UCSD-AML1 (cell line): ENCODE results near the gene SLC16A7.
"Not testable (repeated sequence)": the region's sequence is repeated elsewhere in the genome, so short reads cannot be mapped to it uniquely, and the experiment has no call there.

Source experiments
- DNase-seq: peaks from one replicate; lab custom pipeline; 2025; ENCODE audit not compliant: unreplicated experiment; lab: John Stamatoyannopoulos, UW

SLC16A7 gene

DNA sequence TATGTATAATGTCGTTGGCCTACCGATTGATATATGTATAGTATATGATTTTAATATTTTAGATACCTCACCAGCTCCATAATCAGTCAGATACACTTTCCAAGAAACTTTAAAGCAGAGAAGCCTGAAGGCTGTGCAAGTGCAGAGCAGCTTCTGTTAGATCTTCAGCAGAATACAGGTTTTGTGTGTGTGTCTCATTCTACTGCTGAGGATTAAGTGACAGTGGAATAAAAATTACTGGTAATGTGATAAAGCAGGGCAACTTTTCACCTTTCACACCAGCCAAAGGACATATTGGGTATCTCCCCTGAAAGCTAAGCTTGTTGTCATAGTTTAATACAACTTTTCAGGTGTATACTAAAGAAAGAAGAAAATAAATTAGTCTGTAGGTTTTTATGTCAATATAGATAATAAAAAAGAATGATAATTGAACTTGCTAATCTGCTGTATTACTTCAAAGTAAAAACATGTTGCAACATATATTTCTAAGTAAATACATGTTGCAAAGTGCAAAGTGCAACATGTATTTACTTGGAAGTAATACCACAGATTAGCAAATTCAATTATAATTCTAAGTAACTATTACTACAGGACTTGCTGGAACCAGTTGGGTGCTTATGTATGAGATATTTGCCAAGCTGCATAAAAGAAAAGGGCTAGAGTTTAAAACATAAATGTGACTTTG is 128.3 kb downstream of the SLC16A7 start:
- no peak for DNase-seq

DNA sequence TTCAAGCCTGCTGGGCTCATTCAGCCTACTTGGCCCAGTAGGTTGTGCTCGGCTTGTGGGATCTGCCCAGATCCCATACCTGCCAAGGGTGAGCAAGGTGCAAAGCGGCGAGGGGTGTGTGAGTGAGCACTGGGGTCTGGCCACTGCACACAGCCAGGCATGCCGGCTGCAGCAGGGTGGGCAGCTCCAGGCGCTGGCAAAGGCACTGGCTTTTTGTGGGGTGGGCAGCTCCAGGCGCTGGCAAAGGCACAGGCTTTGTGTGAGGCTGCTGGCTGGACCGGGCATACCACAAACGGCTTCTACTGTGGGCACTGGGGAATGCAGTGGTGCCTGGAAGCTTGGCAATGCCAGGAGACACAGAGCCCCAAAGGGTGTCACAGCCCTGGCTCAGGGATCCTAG is 137.4 kb downstream of the SLC16A7 start:
- no peak for DNase-seq

DNA sequence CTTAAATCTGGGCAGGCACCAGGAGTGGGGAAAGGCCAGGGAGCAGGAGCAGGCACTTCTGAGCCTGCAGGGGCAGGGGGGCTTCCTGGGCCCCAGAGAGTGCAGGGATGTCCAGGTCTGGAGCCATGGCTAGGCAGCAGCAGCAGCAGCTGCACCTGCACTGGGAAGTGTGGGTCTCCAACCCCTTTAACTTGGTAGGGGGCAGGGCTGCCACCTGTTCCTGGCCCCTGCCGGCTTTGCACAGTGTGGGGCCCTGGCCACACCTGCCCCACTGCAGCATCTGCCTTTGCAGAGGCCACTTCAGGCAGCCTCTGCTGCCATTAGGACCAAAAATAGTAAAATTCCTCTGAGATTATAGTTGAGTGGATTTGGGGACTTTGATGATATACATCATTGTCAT is 138.5 kb downstream of the SLC16A7 start:
- DNase-seq: no peak

DNA sequence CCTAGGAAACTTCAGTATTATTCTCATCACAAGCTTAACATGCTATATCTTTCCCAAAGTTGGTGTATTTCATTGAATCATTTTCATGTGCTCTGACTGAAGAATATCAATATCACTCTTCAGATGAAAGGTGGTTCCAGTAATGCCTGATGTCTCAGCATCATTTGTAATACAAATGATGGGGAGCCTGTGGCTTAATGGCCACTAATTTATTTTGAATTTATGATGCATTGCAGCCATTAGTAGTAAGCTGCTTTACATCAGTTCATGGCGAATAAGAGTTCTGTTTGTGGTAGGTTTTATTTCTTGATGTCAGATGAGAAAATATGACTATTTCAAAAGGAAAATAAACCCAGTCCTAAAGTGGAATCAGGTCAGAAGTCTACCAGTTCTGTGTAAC is 139.4 kb downstream of the SLC16A7 start:
- DNase-seq: no peak

DNA sequence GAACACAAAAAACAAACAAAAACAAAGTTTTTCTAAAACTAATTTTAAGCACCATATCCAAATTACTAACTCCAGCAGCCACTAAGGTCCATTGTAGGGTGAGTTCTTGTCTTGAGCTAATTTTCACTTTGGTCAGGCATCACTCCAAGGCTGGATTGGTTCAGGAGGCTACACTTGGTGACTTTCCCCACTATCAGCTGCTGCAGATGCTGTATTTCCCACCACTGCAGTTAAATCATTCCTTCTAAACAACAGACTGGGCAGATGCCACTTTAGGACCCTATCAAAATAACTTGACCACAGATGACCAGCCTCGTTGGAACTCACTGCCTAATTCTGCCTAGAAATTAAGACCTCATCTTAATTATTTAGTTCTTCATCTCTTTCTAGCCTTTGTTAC is 140.5 kb downstream of the SLC16A7 start:
- DNase-seq: no peak

DNA sequence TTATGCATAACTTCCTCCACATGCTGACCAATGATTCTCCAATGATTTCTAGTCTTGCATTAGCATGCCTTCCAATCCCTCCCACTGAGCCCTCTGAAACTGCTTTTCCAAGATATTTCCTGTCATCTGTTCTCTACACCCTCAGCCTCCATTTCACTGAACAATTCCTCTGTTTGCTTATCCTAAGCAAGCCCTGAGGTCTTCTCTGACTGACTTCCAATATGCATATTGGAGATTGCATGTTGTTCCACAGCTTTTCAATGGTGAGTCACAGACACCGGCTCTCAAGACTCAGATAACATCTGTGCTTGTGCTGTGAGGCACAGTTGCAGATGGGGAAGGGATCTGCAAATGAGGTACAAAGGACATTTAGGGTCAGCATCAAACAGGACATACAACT is 141.0 kb downstream of the SLC16A7 start:
- no peak for DNase-seq

DNA sequence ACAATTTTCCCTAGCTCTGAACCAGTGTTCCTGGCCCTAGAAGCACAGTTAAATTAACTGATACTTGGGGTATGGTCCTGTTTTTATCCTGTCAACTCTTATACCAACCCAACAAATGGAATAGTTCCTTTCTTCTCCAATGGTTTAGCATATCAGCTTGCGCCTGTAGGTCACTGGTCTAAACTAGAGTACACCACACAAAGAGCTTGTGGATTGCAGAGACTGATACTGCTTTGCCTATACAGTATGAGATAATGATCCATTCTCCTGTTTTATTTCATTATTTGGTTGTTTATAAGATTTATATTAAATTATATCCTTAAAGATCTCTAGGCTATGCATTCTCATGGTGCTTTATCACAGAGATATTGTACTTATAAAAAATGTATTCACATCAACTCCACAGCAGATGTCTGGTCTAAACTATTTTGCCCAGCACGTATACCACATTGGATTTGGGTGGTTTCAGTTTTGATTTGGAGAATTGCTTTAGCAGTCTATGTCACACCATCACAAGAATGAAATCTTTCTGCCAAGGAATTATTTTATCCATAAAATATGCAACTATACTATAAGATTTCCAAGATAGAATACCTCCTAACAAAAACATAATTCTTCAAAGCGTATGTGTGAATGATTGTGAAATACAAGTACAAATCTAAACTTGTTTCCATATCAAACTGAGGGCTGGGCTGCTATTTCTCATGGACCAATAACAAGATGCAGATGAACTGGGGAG is 142.1 kb downstream of the SLC16A7 start:
- no peak for DNase-seq

DNA sequence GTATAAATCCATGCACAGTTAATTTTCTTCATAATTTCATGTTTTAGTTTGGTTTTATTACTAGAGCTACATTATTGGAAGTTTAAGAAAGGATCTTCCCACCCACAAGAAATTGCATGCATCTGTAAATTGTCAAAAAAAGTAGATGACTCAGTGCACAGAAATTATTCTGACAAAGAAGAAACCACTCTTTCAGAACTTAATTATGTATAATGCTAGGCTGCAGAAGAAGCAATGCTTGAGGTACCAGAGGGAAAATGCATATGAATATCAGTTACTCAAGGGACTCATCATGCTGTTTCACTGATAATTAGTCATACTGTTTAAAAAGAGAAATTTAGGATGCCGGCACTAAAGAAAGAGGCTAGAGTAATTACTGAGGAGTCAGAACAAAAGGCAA is 147.0 kb downstream of the SLC16A7 start:
- no peak for DNase-seq

DNA sequence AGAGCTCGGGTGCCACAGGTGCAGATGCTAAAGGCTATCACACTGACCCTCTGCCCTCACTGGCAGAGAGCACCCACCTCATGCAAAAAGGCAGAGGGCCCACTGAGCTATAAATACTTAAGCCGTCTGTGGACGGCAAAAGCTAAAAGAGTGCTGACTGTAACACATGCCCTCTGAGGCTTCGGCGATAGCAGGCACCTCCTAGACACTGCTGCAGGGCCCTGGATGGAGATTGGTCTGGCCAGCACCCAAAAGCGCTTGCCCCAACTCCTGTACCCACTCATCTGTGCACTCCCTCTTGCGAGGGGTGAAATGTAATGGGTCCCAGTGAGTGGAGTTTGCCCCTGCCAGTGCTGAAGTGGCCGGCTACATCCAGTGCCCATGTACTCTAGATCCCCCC is 148.7 kb downstream of the SLC16A7 start:
- DNase-seq: no peak

DNA sequence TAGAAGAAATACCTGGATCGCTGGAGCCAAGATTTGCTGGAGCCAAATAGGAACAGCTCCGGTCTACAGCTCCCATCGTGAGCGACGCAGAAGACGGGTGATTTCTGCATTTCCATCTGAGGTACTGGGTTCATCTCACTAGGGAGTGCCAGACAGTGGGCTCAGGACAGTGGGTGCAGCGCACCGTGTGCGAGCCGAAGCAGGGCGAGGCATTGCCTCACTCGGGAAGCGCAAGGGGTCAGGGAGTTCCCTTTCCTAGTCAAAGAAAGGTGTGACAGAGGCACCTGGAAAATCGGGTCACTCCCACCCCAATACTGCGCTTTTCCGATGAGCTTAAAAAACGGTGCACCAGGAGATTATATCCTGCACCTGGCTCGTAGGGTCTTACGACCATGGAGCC is 155.3 kb downstream of the SLC16A7 start:
- not testable (repeated sequence) for DNase-seq

DNA sequence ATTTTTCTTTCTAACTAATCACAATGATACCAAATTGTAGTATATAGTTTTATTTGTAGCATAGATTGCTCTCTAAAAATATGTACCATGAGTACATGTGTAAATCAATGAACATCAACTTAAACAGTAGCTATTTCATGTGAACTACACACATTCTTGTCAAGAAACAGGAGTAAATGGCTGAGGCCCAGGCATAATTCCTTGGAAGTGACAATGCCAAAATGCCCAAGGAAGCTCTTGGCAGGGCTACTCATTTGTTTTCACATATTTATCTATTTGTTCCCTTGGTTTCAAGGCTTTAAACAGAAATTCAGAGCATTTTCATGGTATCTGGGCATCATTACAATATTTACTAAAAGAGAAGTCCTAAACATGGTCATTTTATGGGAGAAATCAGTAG is 165.7 kb downstream of the SLC16A7 start:
- DNase-seq: no peak

DNA sequence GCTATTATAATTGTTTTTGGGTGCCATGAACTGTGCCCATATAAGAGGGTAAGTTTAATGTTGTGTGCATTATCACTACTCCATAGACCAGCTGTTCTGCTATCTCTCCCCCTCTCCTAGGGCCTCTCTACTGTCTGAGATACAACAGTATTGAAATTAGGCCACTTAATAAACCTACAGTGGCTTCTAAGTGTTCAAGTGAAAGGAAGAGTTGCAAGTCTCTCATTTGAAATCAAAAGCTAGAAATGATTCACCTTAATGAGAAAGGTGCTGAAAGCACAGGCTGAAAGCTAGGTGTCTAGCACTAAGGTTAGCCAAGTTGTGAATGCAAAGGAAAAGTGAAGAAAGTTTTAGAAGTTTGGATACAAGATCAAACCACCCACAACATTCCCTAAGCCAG is 168.0 kb downstream of the SLC16A7 start:
- no peak for DNase-seq

DNA sequence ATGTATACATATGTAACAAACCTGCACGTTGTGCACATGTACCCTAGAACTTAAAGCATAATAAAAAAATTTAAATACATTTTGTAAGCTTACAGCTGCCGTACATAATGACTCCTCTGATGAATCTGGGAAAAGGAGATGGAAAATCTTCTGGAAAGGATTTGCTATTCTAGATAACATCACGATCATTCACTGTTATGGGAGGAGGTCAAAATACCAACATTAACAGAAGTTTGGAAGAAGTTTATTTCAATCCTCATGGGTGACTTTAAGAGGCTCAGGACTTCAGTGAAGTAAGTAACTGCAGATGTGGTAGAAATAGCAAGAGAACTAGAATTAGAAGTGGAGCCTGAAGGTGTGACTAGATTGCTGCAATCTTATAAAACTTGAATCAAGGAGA is 172.2 kb downstream of the SLC16A7 start:
- no peak for DNase-seq

DNA sequence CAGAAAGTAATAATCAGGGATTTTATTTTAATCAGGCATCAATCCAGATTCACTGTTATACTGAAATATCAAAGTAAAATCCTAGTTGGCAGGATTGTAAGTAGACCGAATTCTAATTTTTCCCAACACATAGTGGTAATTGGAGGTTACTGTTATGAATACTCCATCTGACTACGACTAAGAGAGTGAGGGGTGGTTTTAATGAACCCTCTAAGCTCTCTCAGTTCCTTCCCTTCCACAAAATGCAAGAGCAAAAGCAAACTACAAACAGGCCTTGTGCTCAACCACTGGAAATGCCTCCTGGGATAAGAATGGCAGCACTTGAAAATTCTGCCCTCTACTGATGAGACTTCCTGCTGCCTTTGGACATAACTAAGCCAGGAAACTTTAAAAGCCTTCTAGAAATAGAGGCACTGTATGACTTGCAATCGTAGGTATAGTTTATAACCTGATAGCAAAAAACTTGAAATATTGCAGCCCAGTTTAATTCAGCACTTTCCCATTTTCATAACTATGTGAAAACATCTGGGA is 184.8 kb downstream of the SLC16A7 start:
- DNase-seq: no peak

DNA sequence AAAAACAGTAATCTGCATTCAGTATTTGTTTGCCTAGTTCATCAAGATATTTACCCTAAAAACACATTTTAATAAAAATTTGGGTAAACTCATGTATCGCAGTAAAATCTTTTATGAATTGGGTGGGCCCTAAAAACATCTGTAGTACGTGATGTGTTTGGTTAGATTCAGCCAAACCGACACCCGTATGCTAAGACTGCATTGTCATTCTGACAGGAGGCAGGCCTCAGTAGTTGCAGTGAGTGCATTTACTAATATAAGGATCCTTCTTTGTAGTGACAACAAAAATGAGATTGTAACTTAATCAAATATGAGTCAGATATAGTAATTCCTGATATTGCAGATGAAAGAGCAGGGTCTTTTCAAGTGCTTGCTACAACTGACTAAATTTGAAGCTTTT is 191.8 kb downstream of the SLC16A7 start:
- DNase-seq: no peak

DNA sequence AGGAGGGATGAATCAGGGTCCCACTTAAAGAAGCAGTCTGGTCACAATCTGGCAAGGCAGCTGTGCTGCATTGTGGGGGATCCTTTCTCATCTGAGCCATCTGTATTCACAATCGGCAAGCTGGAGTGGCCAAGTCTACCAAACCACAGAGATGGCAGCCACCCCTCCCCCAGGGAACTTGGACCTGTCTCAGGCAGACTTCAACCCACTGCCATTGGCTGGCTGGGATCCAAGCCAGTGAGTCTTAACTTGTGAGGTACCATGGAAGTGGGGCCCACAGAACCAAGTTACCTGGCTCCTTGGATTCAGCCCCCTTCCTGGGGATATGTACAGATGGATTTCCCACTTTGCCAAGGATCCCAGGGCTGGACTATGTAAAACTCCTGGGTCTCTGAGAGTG is 196.8 kb downstream of the SLC16A7 start:
- no peak for DNase-seq

DNA sequence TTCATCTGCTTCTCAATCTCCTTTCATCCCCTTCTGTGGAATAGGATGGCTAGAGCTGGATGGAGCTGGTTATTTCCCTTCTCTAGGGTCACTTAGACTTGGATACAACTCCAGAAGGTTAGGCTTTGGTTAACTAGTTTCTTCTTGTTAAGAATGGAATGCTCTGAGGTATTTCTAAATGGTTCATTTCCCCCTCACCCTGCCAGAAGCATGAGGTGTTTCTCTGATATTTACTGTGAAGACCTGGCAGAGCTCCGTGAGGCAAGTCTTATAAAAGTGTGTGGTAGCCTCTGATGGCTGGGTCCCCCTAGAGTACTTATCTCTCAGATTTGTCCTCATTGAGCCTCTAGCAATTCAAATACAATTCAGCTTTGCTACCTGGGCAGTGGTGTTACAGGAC is 207.9 kb downstream of the SLC16A7 start:
- no peak for DNase-seq

DNA sequence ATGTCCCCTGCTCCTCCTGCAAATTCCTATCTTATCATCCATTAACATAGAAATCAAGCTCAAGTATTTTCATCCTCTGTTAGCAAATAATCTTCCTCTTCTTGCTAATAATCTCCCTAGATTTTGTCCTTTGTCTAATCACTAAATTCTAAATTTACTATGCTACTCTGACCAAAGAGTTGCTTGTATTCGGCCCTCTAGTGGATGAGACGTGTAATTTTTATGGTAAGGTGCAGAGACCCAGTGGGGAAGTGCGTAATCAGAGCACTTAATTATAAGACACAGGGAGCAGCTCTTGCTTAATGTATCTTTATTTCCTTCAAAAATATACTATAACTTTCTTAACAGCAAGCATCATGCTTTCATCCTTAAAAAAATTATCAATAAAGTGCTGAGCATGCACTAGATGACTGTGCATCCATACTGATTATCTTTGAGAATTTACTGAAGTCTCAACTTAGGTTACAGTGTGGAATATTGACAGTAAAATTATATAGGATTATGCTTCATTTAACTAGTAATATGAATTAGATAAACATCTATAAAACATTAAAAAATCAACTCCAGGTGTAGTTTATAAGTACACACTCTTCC is 212.6 kb downstream of the SLC16A7 start:
- DNase-seq: no peak

DNA sequence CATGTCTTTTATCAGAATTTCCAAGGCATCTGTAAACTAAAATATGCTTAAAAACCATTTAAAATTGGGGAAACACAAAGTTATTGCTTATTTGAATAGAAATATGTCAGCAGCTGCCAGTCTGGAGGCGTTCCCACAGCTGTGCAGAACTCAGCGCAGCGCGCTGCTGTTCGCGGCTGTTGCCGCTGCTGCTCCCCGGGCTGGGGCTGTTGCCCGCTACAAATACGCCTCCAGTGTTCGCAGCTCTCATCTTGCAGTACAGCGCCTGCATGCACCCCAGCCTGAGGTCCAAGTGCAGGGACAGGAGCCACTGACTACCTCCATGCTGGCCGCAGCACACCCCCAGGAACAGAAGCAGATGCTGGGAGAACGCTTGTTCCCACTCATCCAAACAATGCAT is 216.2 kb downstream of the SLC16A7 start:
- DNase-seq: no peak

DNA sequence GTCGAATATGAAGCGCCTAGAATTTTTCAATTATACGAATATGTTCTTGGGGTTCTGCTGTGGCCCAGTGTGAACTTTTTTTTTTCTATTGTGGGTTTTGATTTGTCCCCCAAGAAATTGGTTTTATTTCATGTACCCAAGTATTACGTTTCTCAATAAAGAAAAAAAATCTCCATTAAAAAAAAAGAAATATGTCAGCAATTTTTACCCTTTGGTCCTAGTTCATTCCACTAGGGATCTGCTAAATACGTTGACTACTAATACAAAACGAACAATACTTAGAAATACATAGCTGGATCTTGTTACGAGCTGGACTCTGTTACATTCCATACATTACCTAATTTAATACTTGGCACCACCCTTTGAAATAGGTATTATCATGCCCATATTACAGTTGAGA is 216.9 kb downstream of the SLC16A7 start:
- no peak for DNase-seq

DNA sequence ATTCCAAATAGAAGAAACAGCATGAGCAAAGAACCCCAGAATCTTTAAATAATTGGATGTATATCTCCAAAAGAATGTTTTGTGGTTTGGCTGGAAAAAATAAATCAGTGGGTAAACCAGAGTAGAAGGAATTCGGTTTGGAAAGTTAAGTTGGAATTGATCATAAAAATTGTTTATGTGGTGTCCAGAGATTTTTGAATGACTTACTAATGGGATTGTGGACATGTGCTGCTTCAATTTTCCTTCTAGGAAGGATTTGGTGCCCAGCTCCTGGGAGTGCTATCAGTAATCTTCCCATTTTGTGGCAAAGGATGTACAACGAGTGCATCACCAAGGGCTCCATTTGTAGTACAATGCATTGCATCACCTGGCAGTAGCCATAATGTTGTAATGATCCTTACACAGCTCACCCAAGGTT is 224.8 kb downstream of the SLC16A7 start:
- DNase-seq: no peak

DNA sequence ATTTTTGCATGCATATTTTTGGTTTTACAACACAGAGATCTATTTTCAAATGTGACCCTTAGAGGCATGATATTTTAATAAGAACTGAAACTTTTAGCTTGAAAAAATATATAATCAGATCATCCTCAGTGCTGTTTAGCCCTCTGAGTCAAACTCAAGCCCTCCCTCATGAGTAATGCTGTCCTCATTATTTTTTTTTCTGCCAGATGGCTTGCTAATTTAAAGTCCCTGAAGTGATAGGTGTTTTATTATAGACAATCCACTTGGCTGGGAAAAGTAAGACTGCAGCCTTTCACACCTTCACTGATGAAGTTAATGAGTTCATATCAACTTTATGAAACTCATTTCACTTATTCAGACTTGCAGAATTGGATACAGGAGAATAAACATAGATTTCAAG is 227.7 kb downstream of the SLC16A7 start:
- DNase-seq: no peak
